Ectodermal cell (in vitro differentiated cells): ENCODE data around the gene SPATC1L. TPM values are rescaled to one million over a fixed set of nuclear protein-coding genes. Genes with fewer than 3 reads are reported as not detected.
"Not testable (repeated sequence)": the region's sequence is repeated elsewhere in the genome, so short reads cannot be mapped to it uniquely, and the experiment has no call there.

Experiments
- H3K27ac ChIP-seq: 2 replicates; pipeline ENCODE4 v1.7.0; 2013; ENCODE audit warnings: mild to moderate bottlenecking, low read depth, low read length; ENCODE audit not compliant: insufficient read depth, poor library complexity, severe bottlenecking
- H3K27me3 ChIP-seq: 2 replicates; pipeline ENCODE4 v1.7.0; 2013; ENCODE audit warnings: mild to moderate bottlenecking, low read length; ENCODE audit not compliant: insufficient read depth, control insufficient read depth, poor library complexity, severe bottlenecking
- H3K36me3 ChIP-seq: one replicate; pipeline ENCODE4 v1.7.0; 2013; ENCODE audit warnings: low read length; ENCODE audit not compliant: control insufficient read depth, insufficient read depth
- H3K4me1 ChIP-seq: one replicate; pipeline ENCODE4 v1.7.0; 2013; ENCODE audit warnings: low read length; ENCODE audit not compliant: control insufficient read depth, insufficient read depth
- H3K4me3 ChIP-seq: 2 replicates; pipeline ENCODE4 v1.7.0; 2013; ENCODE audit warnings: low read depth, low read length, control low read depth; ENCODE audit not compliant: insufficient read depth
- H3K9me3 ChIP-seq: 2 replicates; pipeline ENCODE4 v1.7.0; 2013; ENCODE audit warnings: mild to moderate bottlenecking, low read length, moderate library complexity; ENCODE audit not compliant: control insufficient read depth
- WGBS, 2 experiments: methylation state at CpG; one replicate each; pipeline ENCODE4 v1.1.7; 2013; ENCODE audit warnings: missing lambda C conversion rate in 2 of 2; 5-methylcytosine and 5-hydroxymethylcytosine counted together
- polyA plus RNA-seq, 4 experiments: library from polyadenylated mRNA; stranded (reverse); fragments of 50-300 nt; gene quantifications; one replicate each; pipeline ENCODE4 v1.2.3, GENCODE V29; 2013

SPATC1L gene
- 36.7 TPM for polyA plus RNA-seq (2013, experiment 1 of 4)
- 31.1 TPM for polyA plus RNA-seq (2013, experiment 2 of 4)
- 29.4 TPM for polyA plus RNA-seq (2013, experiment 3 of 4)
- polyA plus RNA-seq (2013, experiment 4 of 4), result 32.6 TPM

GRCh38 chr21:46183910-46184624 lies at the start of gene SPATC1L:
TSS of gene SPATC1L (minus strand) at chr21:46184459. CDS start at chr21:46182816, 1,643 bp downstream.
- no peaks in the 10 kb centered on the region for H3K9me3 ChIP-seq

GRCh38 chr21:46229923-46230260 lies 45.6 kb upstream of the SPATC1L start:
- peak overlapping the region; percentile 36 for H3K4me3 ChIP-seq

More at GRCh38 chr21:46183910-46184624, at the start of gene SPATC1L:
- Histone ChIP-seq H3K36me3 (no peaks in the 10 kb centered on the region), H3K27me3 (no peaks in the 10 kb centered on the region), H3K4me3 (peak within 1 kb of the TSS; percentile 89), H3K4me1 (no peaks in the 10 kb centered on the region), H3K27ac (peak within 1 kb of the TSS; percentile 81)
- 1% methylated on average over 19 of the region's 24 CpGs for WGBS, 2 experiments

GRCh38 chr21:46229133-46229922 lies 45.1 kb upstream of the SPATC1L start:
- H3K27ac ChIP-seq, result no peak overlapping the region
- H3K36me3 ChIP-seq, result peaks cover 39% of the 10 kb centered on the region
- no peaks in the 10 kb centered on the region for H3K27me3 ChIP-seq
- H3K9me3 ChIP-seq, result peaks cover 5% of the 10 kb centered on the region
- peaks cover 5% of the 10 kb centered on the region for H3K4me1 ChIP-seq
- 9% methylated on average over 69 of the region's 72 CpGs for WGBS, 2 experiments
- peak overlapping the region; percentile 36 for H3K4me3 ChIP-seq

More at GRCh38 chr21:46229923-46230260, 45.6 kb upstream of the SPATC1L start:
- Histone ChIP-seq H3K36me3 (peaks cover 45% of the 10 kb centered on the region), H3K4me1 (peaks cover 5% of the 10 kb centered on the region), H3K9me3 (peaks cover 5% of the 10 kb centered on the region), H3K27ac (no peak overlapping the region), H3K27me3 (no peaks in the 10 kb centered on the region)
- WGBS, 2 experiments, result 89 to 97% methylated on average over 3 to 6 of the region's 6 CpGs

GRCh38 chr21:46228345-46229051 lies 44.2 kb upstream of the SPATC1L start, which contains the start of gene LSS:
TSS of gene LSS (minus strand) at chr21:46228774. CDS start at chr21:46228745, 29 bp downstream.
- no peaks in the 10 kb centered on the region for H3K27me3 ChIP-seq
- H3K36me3 ChIP-seq, result peaks cover 34% of the 10 kb centered on the region
- 0% methylated on average over 69 to 73 of the region's 77 CpGs for WGBS, 2 experiments
- H3K27ac ChIP-seq, result peak within 1 kb of the TSS; percentile 58
- peak within 1 kb of the TSS; percentile 71 for H3K4me3 ChIP-seq
- H3K9me3 ChIP-seq, result peaks cover 5% of the 10 kb centered on the region
- H3K4me1 ChIP-seq, result peaks cover 5% of the 10 kb centered on the region

GRCh38 chr21:46227811-46228344 lies 43.6 kb upstream of the SPATC1L start:
- Histone ChIP-seq H3K27me3 (no peaks in the 10 kb centered on the region), H3K4me1 (peaks cover 5% of the 10 kb centered on the region), H3K27ac (peak overlapping the region; percentile 58), H3K4me3 (peak overlapping the region; percentile 71), H3K36me3 (peaks cover 29% of the 10 kb centered on the region), H3K9me3 (peaks cover 5% of the 10 kb centered on the region)
- 3% methylated on average over 20 of the region's 20 CpGs for WGBS, 2 experiments

- 78 to 82% methylated on average over 4 of the region's 4 CpGs for WGBS, 2 experiments
- peaks cover 22% of the 10 kb centered on the region for H3K36me3 ChIP-seq
Observed at GRCh38 chr21:46226920-46227599, 42.8 kb upstream of the SPATC1L start.

GRCh38 chr21:46226146-46226545 lies 41.9 kb upstream of the SPATC1L start:
- H3K9me3 ChIP-seq, result no peaks in the 10 kb centered on the region
- no peak overlapping the region for H3K4me3 ChIP-seq
- 94 to 100% methylated on average over 1 of the region's 1 CpG for WGBS, 2 experiments
- no peaks in the 10 kb centered on the region for H3K27me3 ChIP-seq
- H3K27ac ChIP-seq, result no peak overlapping the region
- H3K36me3 ChIP-seq, result peaks cover 17% of the 10 kb centered on the region
- peaks cover 5% of the 10 kb centered on the region for H3K4me1 ChIP-seq

More at GRCh38 chr21:46226920-46227599, 42.8 kb upstream of the SPATC1L start:
- H3K27me3 ChIP-seq, result no peaks in the 10 kb centered on the region
- H3K9me3 ChIP-seq, result peaks cover 2% of the 10 kb centered on the region
- H3K4me1 ChIP-seq, result peaks cover 5% of the 10 kb centered on the region
- peak overlapping the region; percentile 71 for H3K4me3 ChIP-seq
- H3K27ac ChIP-seq, result no peak overlapping the region

GRCh38 chr21:46223661-46224060 lies 39.4 kb upstream of the SPATC1L start:
- not testable (repeated sequence) for H3K4me1 ChIP-seq, H3K4me3 ChIP-seq, H3K27ac ChIP-seq, H3K9me3 ChIP-seq, H3K27me3 ChIP-seq
- WGBS, 2 experiments, result 96% methylated on average over 17 of the region's 18 CpGs
- peaks cover 12% of the 10 kb centered on the region for H3K36me3 ChIP-seq

GRCh38 chr21:46223217-46223616 lies 39.0 kb upstream of the SPATC1L start:
- no peaks in the 10 kb centered on the region for H3K27me3 ChIP-seq
- H3K4me3 ChIP-seq, result no peak overlapping the region
- H3K27ac ChIP-seq, result no peak overlapping the region
- H3K4me1 ChIP-seq, result peaks cover 5% of the 10 kb centered on the region
- no peaks in the 10 kb centered on the region for H3K9me3 ChIP-seq
- peaks cover 12% of the 10 kb centered on the region for H3K36me3 ChIP-seq
- 81 to 97% methylated on average over 4 to 6 of the region's 7 CpGs for WGBS, 2 experiments
